Naive thymus-derived CD8-positive, alpha-beta T cell (primary cell): ENCODE data around the gene NUF2. TPM values are rescaled to one million over a fixed set of nuclear protein-coding genes. Genes with fewer than 3 reads are reported as not detected.
"Not testable (repeated sequence)": the region's sequence is repeated elsewhere in the genome, so short reads cannot be mapped to it uniquely, and the experiment has no call there.

Experiments used
- ATAC-seq, 2 donors: fragments of 150-1000 bp; cut with Tn5 transposase in 1 of 2; sonication (Bioruptor Pico), chemical (Tn5 transposase) in 1 of 2; 1 replicate in 1 of 2; 2 replicates in 1 of 2; pipeline ENCODE4 v1.10.0; 2021; ENCODE audit warnings: mild to moderate bottlenecking in 2 of 2, moderate library complexity in 2 of 2
- POLR2A ChIA-PET: fragments of 350-600 bp; sonication (Branson Sonifier 250); formaldehyde crosslinking; loops from one replicate; lab custom pipeline; 2021; ENCODE audit warnings: antibody characterized with exemption; lab: Charles Lee
- DNase-seq, 10 donors: peaks; one replicate each; pipeline versions ENCODE4 v3.0.0 to v3.0.0-alpha.2; 2020 to 2022
- H3K27ac Mint-ChIP-seq, 10 donors: one replicate each; pipeline ENCODE4 v1.8.0; 2020 to 2022; ENCODE audit warnings: mild to moderate bottlenecking in 10 of 10, mixed read lengths in 10 of 10, moderate library complexity in 4 of 10, inconsistent platforms in 1 of 10
- H3K27me3 Mint-ChIP-seq, 5 donors: one replicate each; pipeline ENCODE4 v1.8.0; 2021 to 2022; ENCODE audit warnings: mixed read lengths in 5 of 5
- H3K36me3 Mint-ChIP-seq, 3 donors: one replicate each; pipeline ENCODE4 v1.8.0; 2020 to 2022; ENCODE audit warnings: mixed read lengths in 3 of 3, mild to moderate bottlenecking in 2 of 3, inconsistent platforms in 1 of 3
- H3K4me1 Mint-ChIP-seq, 4 donors: one replicate each; pipeline ENCODE4 v1.8.0; 2021 to 2022; ENCODE audit warnings: mixed read lengths in 4 of 4
- H3K4me3 Mint-ChIP-seq, 10 donors: one replicate each; pipeline ENCODE4 v1.8.0; 2020 to 2022; ENCODE audit warnings: mild to moderate bottlenecking in 10 of 10, mixed read lengths in 10 of 10, moderate library complexity in 6 of 10, inconsistent platforms in 1 of 10
- H3K9me3 Mint-ChIP-seq, 9 donors: one replicate each; pipeline ENCODE4 v1.8.0; 2020 to 2022; ENCODE audit warnings: mixed read lengths in 9 of 9, mild to moderate bottlenecking in 3 of 9, inconsistent platforms in 1 of 9, moderate library complexity in 1 of 9
- polyA plus RNA-seq, 3 donors: library from polyadenylated mRNA; unstranded; fragments of 300-500 nt; fragmentation: Illumina TruSeq; gene quantifications; one replicate each; pipeline ENCODE4 v1.2.3, GENCODE V29; 2021
- total RNA-seq, 8 experiments: library from RNA in 2 of 8; stranded (reverse) in 2 of 8; gene quantifications; one replicate each; pipeline ENCODE4 v1.2.3 and lab custom pipeline; 2021 to 2026

The NUF2 gene
- total and polyA plus RNA-seq, 5 experiments from 2014 or later, result 0.33 to 3.5 (median 1.3) TPM

DNA sequence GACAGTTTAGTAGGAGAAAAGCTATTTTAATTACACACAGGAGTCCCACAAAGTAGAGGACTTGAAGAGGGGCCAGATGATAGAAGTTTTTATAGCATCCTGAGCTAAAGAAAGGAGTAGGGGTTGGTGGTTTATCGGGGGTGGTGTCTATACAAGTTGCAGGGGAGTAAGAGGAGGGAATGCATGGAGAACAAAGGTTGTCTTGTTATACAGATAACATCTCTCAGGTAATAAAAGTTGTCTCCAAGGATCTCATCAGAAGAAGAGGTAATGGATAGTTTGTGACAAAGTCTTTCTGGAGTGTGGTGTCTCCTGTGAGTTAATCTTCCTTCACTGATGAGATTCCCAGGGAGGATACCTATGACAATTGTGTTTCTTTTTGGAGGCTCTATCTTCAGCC is 23.4 kb upstream of the NUF2 start:
- Mint-ChIP-seq H3K27ac (no peak overlapping the region), H3K36me3 (peaks cover 19 to 76% (median 64%) of the 10 kb centered on the region in 3 donors), H3K4me1 (no peaks in the 10 kb centered on the region), H3K9me3 (peaks cover 0 to 2% (median 0%) of the 10 kb centered on the region in 9 donors), H3K27me3 (no peaks in the 10 kb centered on the region), H3K4me3 (no peak overlapping the region)
- POLR2A ChIA-PET, result no interaction called here
- DNase-seq, result no peak
- no peak for ATAC-seq

DNA sequence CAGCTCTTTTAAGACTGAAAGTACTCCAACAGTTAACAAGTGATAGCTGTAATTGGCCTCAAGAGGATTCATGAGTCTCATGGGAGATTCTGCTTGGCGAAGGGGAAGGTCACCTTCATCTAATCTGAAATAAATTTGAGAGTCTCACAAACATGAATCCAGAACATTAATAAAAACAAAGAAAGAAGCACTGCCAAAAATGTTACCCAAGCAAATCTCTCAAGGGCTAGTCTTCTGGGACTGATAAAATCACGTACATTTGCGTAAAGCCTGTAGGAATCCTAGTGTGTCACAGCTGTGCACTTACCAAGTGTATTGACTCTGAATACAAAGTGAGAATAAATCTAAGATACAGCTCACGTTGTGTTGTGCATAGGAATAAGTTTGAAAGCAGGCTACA is 21.2 kb upstream of the NUF2 start:
- DNase-seq (no peak), ATAC-seq (no peak)
- Mint-ChIP-seq H3K27ac (no peak overlapping the region), H3K9me3 (no peaks in the 10 kb centered on the region), H3K36me3 (peaks cover 11 to 82% (median 57%) of the 10 kb centered on the region in 3 donors), H3K4me1 (no peaks in the 10 kb centered on the region), H3K4me3 (no peak overlapping the region), H3K27me3 (no peaks in the 10 kb centered on the region)
- POLR2A ChIA-PET, result no interaction called here

DNA sequence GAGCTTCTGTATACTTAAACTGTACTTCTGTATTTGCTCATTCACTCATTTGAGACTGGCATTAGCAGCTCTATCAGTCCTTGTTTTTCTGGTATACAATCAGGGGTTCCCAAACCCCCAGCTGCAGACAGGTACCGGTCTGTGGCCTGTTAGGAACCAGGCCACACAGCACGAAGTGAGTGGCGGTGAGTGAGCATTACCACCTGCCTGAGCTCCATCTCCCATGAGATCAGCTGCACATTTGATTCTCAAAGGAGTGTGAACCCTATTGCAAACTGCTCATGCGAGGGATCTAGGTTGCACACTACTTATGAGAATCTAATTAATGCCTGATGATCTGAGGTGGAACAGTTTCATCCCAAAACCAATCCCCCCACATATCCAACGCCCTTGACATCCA is 18.2 kb upstream of the NUF2 start:
- H3K4me3 Mint-ChIP-seq, result no peak overlapping the region
- POLR2A ChIA-PET, result no interaction called here
- no peak overlapping the region for H3K27ac Mint-ChIP-seq
- H3K36me3 Mint-ChIP-seq, result peaks cover 8 to 65% (median 52%) of the 10 kb centered on the region in 3 donors
- ATAC-seq (no peak), DNase-seq (no peak)
- H3K27me3 Mint-ChIP-seq, result no peaks in the 10 kb centered on the region
- H3K4me1 Mint-ChIP-seq, result no peaks in the 10 kb centered on the region
- H3K9me3 Mint-ChIP-seq, result no peaks in the 10 kb centered on the region

DNA sequence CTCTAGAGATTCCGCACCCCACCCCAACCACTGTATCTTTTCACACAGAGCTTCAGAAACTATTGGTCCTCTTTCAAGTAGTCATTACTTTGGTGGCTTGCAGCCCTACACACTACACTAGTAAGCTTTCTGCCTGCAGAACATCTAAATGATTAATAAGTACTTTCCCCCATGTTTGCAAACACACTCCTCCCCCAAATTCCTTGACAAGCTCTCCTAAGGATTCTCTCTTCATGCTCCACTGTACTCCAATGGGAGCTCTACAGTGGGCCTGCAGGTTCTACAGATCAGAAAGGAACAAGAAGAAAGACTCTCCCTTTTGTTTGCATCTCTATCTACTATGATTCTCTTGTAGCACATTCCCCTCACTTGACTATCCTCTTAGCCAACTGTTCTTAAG is 16.3 kb upstream of the NUF2 start:
- ATAC-seq, result no peak
- Mint-ChIP-seq H3K27ac (no peak overlapping the region), H3K4me3 (no peak overlapping the region), H3K27me3 (no peaks in the 10 kb centered on the region), H3K9me3 (no peaks in the 10 kb centered on the region), H3K4me1 (no peaks in the 10 kb centered on the region), H3K36me3 (peaks cover 8 to 59% (median 42%) of the 10 kb centered on the region in 3 donors)
- POLR2A ChIA-PET, result no interaction called here
- DNase-seq, result no peak

DNA sequence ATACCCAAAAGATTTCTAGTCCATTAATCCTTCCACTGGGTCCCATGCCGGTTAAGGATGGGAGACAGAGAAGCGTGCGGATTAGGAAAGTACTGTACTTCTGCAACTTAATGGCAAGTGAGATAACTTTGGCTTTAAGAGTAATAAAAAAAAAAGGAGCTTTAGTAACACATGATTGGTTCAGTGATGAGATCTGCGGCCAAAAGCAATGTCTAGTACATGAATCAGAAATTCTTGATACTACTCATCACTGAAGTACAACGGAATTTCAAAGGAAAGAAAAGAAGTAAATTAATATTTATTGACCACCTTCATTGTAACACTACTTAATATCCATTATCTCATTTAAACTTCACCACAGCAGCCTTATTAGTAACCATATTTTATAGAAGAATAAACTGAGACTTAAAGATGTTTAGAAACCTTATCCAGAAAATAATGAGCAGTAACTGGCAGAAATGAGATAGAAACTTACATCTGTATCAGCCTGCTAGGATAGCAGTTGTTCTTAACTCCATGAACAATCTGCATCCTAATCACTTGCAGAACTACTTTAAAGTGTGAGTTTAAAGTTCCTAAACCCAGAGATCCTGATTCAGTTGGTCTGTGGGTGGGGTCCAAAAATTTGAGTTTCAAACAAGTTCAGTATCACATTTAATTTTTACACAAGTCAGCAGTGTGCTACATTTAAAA is 14.1 kb upstream of the NUF2 start:
- POLR2A ChIA-PET, result no interaction called here
- Mint-ChIP-seq H3K9me3 (no peaks in the 10 kb centered on the region), H3K4me1 (no peaks in the 10 kb centered on the region), H3K27ac (no peak overlapping the region), H3K27me3 (no peaks in the 10 kb centered on the region), H3K4me3 (no peak overlapping the region), H3K36me3 (peaks cover 8 to 57% (median 27%) of the 10 kb centered on the region in 3 donors)
- no peak for ATAC-seq
- DNase-seq, result no peak

DNA sequence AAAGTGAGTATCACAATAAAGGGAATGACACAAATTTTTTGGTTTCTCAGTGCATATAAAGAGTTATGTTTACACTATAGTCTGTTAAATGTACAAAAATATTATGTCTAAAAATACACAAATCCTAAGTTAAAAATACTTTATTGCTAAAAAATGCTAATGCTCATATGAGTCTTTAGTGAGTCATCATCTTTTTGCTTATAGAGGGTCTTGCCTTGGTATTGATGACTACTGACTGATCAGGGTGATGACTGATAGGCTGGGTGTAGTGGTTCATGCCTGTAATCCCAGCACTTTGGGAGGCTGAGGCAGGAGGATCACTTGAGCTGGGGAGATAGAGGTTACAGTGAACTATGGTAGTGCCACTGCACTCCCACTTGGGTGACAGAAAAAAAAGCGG is 12.9 kb upstream of the NUF2 start:
- Mint-ChIP-seq H3K36me3 (peaks cover 8 to 47% (median 24%) of the 10 kb centered on the region in 3 donors), H3K9me3 (no peaks in the 10 kb centered on the region), H3K27ac (no peak overlapping the region), H3K27me3 (no peaks in the 10 kb centered on the region), H3K4me3 (no peak overlapping the region), H3K4me1 (no peaks in the 10 kb centered on the region)
- DNase-seq, result no peak
- POLR2A ChIA-PET, result no interaction called here
- ATAC-seq, result no peak

DNA sequence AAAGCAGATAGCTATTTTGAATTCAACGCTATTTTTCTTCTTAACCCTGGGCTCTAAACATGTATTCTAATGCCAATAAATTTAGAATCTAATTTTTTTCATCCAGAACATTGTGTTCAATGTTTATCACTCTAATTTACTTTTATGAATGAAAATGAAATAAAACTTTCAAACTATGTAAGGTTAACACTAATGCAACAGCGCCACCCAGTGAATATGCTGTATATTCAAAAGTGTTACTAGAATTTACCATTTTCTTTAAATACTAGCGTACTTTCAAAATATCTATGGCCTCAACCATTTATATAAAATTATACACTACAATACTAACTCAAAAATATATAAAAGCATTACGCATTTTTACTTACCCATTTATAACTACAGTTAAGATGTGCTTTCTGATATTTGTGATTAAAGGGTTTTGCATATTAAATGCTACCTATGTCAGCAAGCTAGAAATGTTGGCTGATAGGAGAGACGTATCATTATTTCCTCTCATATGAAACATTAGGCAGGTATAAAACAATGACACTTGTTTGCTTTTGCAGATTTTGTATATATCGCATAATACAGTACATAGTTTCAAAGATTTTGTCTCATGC is 5.9 kb upstream of the NUF2 start:
- H3K27me3 Mint-ChIP-seq, result no peaks in the 10 kb centered on the region
- POLR2A ChIA-PET, result interaction anchor here (1.6 kb wide), 1 partner anchor 462 kb away, joined by 5 read pairs; no protein-coding TSS in a partner anchor
- no peak overlapping the region for H3K4me3 Mint-ChIP-seq
- ATAC-seq (no peak), DNase-seq (peak; percentile 11 to 69 (median 34))
- no peak overlapping the region for H3K27ac Mint-ChIP-seq
- no peaks in the 10 kb centered on the region for H3K9me3 Mint-ChIP-seq
- H3K4me1 Mint-ChIP-seq, result peaks cover 2 to 4% (median 2%) of the 10 kb centered on the region in 4 donors
- peaks cover 0 to 14% (median 0%) of the 10 kb centered on the region in 3 donors for H3K36me3 Mint-ChIP-seq

DNA sequence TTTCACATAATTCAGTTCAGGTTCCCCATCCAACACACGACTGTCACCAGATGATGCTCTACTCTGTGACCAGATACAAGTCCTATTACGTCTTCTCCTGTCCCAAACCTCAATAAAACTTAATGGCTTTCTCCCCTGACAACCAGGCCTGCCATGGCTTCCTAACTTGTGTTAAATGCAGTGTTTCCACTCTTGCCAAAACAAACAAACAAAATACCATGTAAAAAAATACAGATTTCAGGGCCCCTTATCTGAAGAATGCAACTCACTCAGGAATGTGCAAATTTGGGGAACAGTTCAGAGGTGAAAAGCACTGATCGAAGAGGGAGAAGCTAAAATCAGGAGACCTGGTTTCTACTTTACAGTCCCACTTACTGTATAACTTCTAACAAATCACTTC is 863 bp upstream of the NUF2 start:
- ATAC-seq (no peak), DNase-seq (no peak)
- Mint-ChIP-seq H3K36me3 (no peaks in the 10 kb centered on the region), H3K9me3 (no peaks in the 10 kb centered on the region), H3K27me3 (no peaks in the 10 kb centered on the region), H3K27ac (peak overlapping the region; percentile 86 to 98 (median 96)), H3K4me3 (peak overlapping the region; percentile 88 to 98 (median 94)), H3K4me1 (peaks cover 9 to 23% (median 20%) of the 10 kb centered on the region in 4 donors)
- POLR2A ChIA-PET, result no interaction called here

DNA sequence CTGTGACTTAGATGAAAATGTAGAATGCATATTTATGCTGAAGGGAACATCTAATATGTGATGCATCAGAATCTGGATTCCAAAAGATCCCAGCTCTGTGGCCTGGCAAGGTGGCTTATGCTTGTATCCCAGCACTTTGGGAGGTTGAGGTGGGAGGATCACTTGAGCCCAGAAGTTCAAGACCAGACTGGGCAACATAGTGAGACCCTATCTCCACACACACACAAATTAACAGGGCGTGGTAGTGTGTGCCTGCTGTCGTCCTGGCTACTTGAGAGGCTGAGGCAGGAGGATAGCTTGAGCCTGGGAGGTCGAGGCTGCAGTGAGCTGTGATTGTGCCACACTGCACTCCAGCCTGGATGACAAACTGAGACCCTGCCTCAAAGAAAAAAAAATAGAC is 1.6 kb downstream of the NUF2 start:
- H3K36me3 Mint-ChIP-seq, H3K9me3 Mint-ChIP-seq, DNase-seq, H3K27me3 Mint-ChIP-seq, ATAC-seq, POLR2A ChIA-PET, H3K27ac Mint-ChIP-seq: not testable (repeated sequence)
- H3K4me1 Mint-ChIP-seq, result peaks cover 9 to 23% (median 20%) of the 10 kb centered on the region in 4 donors
- H3K4me3 Mint-ChIP-seq, result peak overlapping the region in 3 of 10 donors; percentile 23 to 97 (median 36)

DNA sequence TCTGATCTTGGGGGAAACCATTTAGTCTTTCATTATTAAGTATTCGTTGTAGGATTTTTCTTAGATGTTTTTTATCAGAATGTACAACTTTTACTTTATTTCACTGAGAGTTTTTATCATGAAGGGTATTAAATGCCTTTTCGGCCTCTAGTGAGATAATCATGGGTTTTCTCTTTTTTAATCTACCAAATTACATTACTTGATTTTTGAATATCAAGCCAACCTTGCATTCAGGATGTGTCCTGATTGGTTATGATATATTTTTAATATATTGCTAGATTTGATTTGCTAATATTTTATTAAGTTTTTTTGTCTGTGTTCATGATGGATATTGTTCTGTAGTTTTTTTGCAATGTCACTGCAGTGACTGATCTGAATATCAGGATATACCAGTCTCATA is 9.4 kb downstream of the NUF2 start:
- Mint-ChIP-seq H3K9me3 (peaks cover 2 to 20% (median 9%) of the 10 kb centered on the region in 9 donors), H3K36me3 (peaks cover 0 to 23% (median 11%) of the 10 kb centered on the region in 3 donors), H3K27ac (no peak overlapping the region), H3K4me3 (no peak overlapping the region), H3K27me3 (no peaks in the 10 kb centered on the region), H3K4me1 (no peaks in the 10 kb centered on the region)
- POLR2A ChIA-PET, result no interaction called here
- ATAC-seq (no peak), DNase-seq (no peak)

DNA sequence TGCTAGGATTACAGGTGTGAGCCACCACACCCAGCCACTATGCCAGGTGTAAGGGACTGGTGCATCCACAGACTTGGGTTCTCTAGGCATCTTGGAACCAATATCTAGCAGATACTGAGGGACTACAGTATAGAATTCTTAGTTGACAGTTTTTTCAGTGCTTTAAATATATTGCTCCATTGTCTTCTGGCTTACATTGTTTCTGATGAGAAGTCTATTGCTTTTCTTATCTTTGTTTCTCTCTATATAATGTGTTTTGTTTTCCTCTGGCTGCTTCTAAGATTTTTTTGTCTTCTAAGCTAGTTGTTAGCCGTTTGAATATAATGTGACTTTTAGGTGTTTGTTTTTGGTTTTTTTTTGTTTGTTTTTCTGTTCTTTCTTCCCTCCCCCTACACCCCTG is 13.5 kb downstream of the NUF2 start:
- peaks cover 2 to 20% (median 9%) of the 10 kb centered on the region in 9 donors for H3K9me3 Mint-ChIP-seq
- no peaks in the 10 kb centered on the region for H3K27me3 Mint-ChIP-seq
- no peaks in the 10 kb centered on the region for H3K4me1 Mint-ChIP-seq
- ATAC-seq (no peak), DNase-seq (no peak)
- POLR2A ChIA-PET, result no interaction called here
- H3K4me3 Mint-ChIP-seq, result no peak overlapping the region
- H3K27ac Mint-ChIP-seq, result no peak overlapping the region
- H3K36me3 Mint-ChIP-seq, result peaks cover 0 to 24% (median 10%) of the 10 kb centered on the region in 3 donors

DNA sequence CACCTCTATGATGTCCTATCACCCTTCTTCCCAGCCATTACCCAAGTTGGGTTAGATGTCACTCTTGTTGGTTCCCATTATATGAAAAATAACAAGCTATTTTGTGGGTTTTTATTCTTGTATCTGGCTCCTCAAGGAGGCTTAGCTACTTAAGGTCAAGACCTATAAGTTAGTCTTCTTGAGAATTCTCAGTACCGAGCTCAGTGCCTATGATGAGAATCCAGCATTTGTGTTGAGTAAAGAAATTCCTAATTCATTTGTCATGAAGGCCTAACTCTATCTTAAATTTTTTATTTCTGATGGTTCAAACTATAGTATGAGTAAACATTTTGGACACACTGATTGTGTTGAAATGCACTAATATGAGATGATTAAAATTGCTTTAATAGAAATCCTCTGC is 15.9 kb downstream of the NUF2 start:
- Mint-ChIP-seq H3K27me3 (no peaks in the 10 kb centered on the region), H3K36me3 (peaks cover 0 to 11% (median 10%) of the 10 kb centered on the region in 3 donors), H3K4me3 (no peak overlapping the region), H3K9me3 (peaks cover 0 to 12% (median 0%) of the 10 kb centered on the region in 9 donors), H3K4me1 (no peaks in the 10 kb centered on the region), H3K27ac (no peak overlapping the region)
- ATAC-seq, result no peak
- no peak for DNase-seq
- POLR2A ChIA-PET, result no interaction called here

DNA sequence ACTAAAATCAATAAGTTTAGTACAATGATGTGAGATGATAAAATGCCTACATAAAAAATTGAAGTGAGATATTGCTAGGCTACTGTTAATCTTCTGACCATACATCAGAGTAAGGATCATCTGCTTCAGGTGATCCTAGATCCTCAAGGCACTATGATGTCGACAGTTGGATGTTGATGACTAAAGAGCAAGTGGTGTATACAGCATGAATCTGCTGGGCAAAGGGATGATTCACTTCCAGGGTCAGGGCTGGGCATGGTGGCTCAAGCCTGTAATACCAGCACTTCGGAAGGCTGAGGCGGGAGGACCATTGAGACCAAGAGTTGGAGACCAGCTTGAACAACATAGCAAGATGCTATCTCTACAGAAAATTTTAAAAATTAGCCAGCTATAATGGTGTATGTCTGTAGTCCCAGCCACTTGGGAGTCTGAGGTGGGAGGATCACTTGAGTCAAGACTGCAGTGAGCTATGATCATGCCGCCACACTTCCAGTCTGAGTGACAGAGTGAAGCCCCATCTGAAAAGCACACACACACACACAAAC is 24.6 kb downstream of the NUF2 start:
- H3K36me3 Mint-ChIP-seq, result peaks cover 0 to 3% (median 0%) of the 10 kb centered on the region in 3 donors
- no peak overlapping the region for H3K27ac Mint-ChIP-seq
- ATAC-seq (no peak), DNase-seq (no peak)
- POLR2A ChIA-PET, result no interaction called here
- no peak overlapping the region for H3K4me3 Mint-ChIP-seq
- H3K27me3 Mint-ChIP-seq, result no peaks in the 10 kb centered on the region
- H3K4me1 Mint-ChIP-seq, result no peaks in the 10 kb centered on the region
- H3K9me3 Mint-ChIP-seq, result no peaks in the 10 kb centered on the region
